Measurements from ENCODE around the gene POC1B.

GRCh38 chr12:89497005-89497404 lies 28.8 kb downstream of the POC1B start:
- TF ChIP-seq, protein P1, sequence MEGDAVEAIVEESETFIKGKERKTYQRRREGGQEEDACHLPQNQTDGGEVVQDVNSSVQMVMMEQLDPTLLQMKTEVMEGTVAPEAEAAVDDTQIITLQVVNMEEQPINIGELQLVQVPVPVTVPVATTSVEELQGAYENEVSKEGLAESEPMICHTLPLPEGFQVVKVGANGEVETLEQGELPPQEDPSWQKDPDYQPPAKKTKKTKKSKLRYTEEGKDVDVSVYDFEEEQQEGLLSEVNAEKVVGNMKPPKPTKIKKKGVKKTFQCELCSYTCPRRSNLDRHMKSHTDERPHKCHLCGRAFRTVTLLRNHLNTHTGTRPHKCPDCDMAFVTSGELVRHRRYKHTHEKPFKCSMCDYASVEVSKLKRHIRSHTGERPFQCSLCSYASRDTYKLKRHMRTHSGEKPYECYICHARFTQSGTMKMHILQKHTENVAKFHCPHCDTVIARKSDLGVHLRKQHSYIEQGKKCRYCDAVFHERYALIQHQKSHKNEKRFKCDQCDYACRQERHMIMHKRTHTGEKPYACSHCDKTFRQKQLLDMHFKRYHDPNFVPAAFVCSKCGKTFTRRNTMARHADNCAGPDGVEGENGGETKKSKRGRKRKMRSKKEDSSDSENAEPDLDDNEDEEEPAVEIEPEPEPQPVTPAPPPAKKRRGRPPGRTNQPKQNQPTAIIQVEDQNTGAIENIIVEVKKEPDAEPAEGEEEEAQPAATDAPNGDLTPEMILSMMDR (IDR thresholded peaks at IDR 0.05; ENCODE audit: low read length), result no peak
- TF ChIP-seq EZH2 (IDR thresholded peaks at IDR 0.05; ENCODE audit: borderline replicate concordance, low read length), result no peak

Data from OCI-LY1 (cell line).